BE2C (cell line): ENCODE results near the gene THSD7A.

Source experiments
- DNase-seq: peaks from one replicate; pipeline ENCODE4 v3.0.0-alpha.2; 2020
- H3K27me3 ChIP-seq: fragments of 250-450 bp; sonication (Bioruptor Pico); 2 replicates; pipeline ENCODE4 v1.5.1; 2020; ENCODE audit warnings: mild to moderate bottlenecking
- H3K36me3 ChIP-seq: fragments of 250-450 bp; sonication (Bioruptor Pico); 2 replicates; pipeline ENCODE4 v1.5.1; 2020; ENCODE audit warnings: mild to moderate bottlenecking
- H3K4me1 ChIP-seq: fragments of 250-450 bp; sonication (Bioruptor Pico); 2 replicates; pipeline ENCODE4 v1.5.1; 2020
- H3K4me3 ChIP-seq: 2 replicates; pipeline ENCODE4 v1.5.1; 2011; ENCODE audit warnings: low read depth, low read length
- H3K9me3 ChIP-seq: fragments of 250-450 bp; sonication (Bioruptor Pico); 2 replicates; pipeline ENCODE4 v1.5.1; 2020
- CTCF ChIP-seq: IDR thresholded peaks from 2 replicates; pipeline ENCODE4 v1.5.1; 2012; ENCODE audit warnings: mild to moderate bottlenecking, low read depth, low read length

The THSD7A gene

DNA sequence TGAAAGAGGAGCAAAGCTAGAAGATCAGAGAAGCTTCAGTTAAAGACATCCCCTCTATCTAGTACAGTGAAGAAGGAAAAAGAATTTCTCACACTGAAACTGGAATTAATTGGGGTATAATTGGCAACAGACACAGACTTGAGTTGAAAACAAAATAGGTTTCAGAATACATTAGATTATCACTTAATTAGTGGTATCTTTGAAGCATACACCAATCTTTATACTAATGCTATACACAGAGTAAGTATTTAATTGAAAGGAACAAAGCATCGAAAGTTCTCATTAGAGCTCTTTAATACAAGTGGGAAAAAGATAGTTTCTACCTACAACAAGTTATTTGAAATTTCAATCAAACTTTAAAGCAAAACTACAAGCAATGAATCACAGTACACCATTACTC is 128.2 kb downstream of the THSD7A start:
- peaks cover 25% of the 10 kb centered on the region for H3K4me1 ChIP-seq
- no peaks in the 10 kb centered on the region for H3K9me3 ChIP-seq
- no peaks in the 10 kb centered on the region for H3K36me3 ChIP-seq
- TF ChIP-seq CTCF: no peak
- no peak overlapping the region for H3K4me3 ChIP-seq
- H3K27me3 ChIP-seq: no peaks in the 10 kb centered on the region
- DNase-seq: no peak

- Histone ChIP-seq H3K4me1 (peaks cover 25% of the 10 kb centered on the region), H3K36me3 (no peaks in the 10 kb centered on the region), H3K4me3 (no peak overlapping the region), H3K9me3 (no peaks in the 10 kb centered on the region), H3K27me3 (no peaks in the 10 kb centered on the region)
- no peak for DNase-seq
- TF ChIP-seq CTCF: no peak
Measured at GRCh38 chr7:11702938-11703337, 129.1 kb downstream of the THSD7A start.

- no peak for TF ChIP-seq CTCF
- H3K27me3 ChIP-seq: no peaks in the 10 kb centered on the region
- peaks cover 16% of the 10 kb centered on the region for H3K4me1 ChIP-seq
- H3K4me3 ChIP-seq: no peak overlapping the region
- no peaks in the 10 kb centered on the region for H3K36me3 ChIP-seq
- no peaks in the 10 kb centered on the region for H3K9me3 ChIP-seq
- no peak for DNase-seq
Measured at GRCh38 chr7:11701829-11702560, 130.0 kb downstream of the THSD7A start.

DNA sequence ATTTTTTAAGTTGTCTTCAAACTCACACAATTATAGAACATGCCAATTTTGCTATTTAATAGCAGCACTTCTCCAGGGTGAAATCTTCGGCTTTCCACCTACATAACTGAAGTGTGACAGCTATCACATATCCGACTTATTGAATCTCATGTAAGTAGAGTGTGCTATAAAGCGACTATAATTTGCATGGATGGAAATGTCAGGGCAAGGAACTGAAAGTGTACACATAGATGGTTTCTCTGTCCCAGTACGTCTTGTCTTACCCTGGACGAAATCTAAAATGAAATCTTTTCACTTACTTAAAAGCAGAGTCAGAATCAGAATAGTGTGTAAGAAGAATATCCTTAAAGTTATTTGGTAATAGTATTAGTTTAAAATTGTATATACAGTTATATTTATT is 132.3 kb downstream of the THSD7A start:
- no peaks in the 10 kb centered on the region for H3K27me3 ChIP-seq
- peaks cover 10% of the 10 kb centered on the region for H3K4me1 ChIP-seq
- H3K36me3 ChIP-seq: peaks cover 6% of the 10 kb centered on the region; the same call in 1 of the 2 replicates
- H3K4me3 ChIP-seq: no peak overlapping the region
- DNase-seq: no peak
- H3K9me3 ChIP-seq: no peaks in the 10 kb centered on the region
- TF ChIP-seq CTCF: no peak

- Histone ChIP-seq H3K27me3 (no peaks in the 10 kb centered on the region), H3K4me3 (no peak overlapping the region), H3K36me3 (peaks cover 6% of the 10 kb centered on the region; the same call in 1 of the 2 replicates), H3K9me3 (no peaks in the 10 kb centered on the region), H3K4me1 (peaks cover 6% of the 10 kb centered on the region)
- no peak for TF ChIP-seq CTCF
- no peak for DNase-seq
Measured at GRCh38 chr7:11698384-11698871, 133.6 kb downstream of the THSD7A start.

GRCh38 chr7:11690395-11690794 is 141.6 kb downstream of the THSD7A start:
- Histone ChIP-seq H3K4me1 (no peaks in the 10 kb centered on the region), H3K27me3 (no peaks in the 10 kb centered on the region), H3K4me3 (no peak overlapping the region), H3K9me3 (no peaks in the 10 kb centered on the region), H3K36me3 (peaks cover 2% of the 10 kb centered on the region; the same call in 1 of the 2 replicates)
- DNase-seq: no peak
- no peak for TF ChIP-seq CTCF
